ENCODE measurements around the gene KIN.

- no peak for TF ChIP-seq POLR2A (IDR thresholded peaks at IDR 0.05)
- TF ChIP-seq CTCF (IDR thresholded peaks at IDR 0.05): no peak
- no peak for TF ChIP-seq EP300 (IDR thresholded peaks at IDR 0.05)
- TF ChIP-seq POLR2AphosphoS5 (IDR thresholded peaks at IDR 0.05): no peak
Measured at GRCh38 chr10:7706534-7707073, 81.2 kb downstream of the KIN start.
